GM18502 (cell line): ENCODE results near the gene USP5.

Experiments
- ATAC-seq: cut with Tn5 transposase; IDR thresholded peaks from one replicate; pipeline ENCODE4 v1.9.1; 2021; ENCODE audit warnings: mild to moderate bottlenecking; ENCODE audit not compliant: unreplicated experiment, poor library complexity

Gene USP5

GRCh38 chr12:6838854-6839253, 13.1 kb upstream of the USP5 start:
- ATAC-seq: no peak

GRCh38 chr12:6839482-6840201, 12.3 kb upstream of the USP5 start:
- ATAC-seq: peak; percentile 93

GRCh38 chr12:6840330-6840729, 11.6 kb upstream of the USP5 start:
- no peak for ATAC-seq

GRCh38 chr12:6840761-6841515, 11.0 kb upstream of the USP5 start, which contains the start of gene GNB3:
GNB3 (plus strand) TSS chr12:6840925; CDS start chr12:6841288, 363 bp downstream.
- no peak for ATAC-seq

GRCh38 chr12:6842075-6842474, 9.9 kb upstream of the USP5 start:
- ATAC-seq: no peak

- ATAC-seq: no peak
Observed at GRCh38 chr12:6843118-6843902, 8.6 kb upstream of the USP5 start.

GRCh38 chr12:6845395-6845794, 6.6 kb upstream of the USP5 start:
- no peak for ATAC-seq

- ATAC-seq: no peak
Observed at GRCh38 chr12:6846316-6846869, 5.6 kb upstream of the USP5 start.

- no peak for ATAC-seq
Observed at GRCh38 chr12:6847676-6848075, 4.3 kb upstream of the USP5 start.

GRCh38 chr12:6849427-6849826, 2.5 kb upstream of the USP5 start:
- no peak for ATAC-seq

- ATAC-seq: no peak
Observed at GRCh38 chr12:6849976-6850560, 1.9 kb upstream of the USP5 start.

- ATAC-seq: no peak
Observed at GRCh38 chr12:6850796-6851152, 1.2 kb upstream of the USP5 start.

GRCh38 chr12:6851153-6851920, 613 bp upstream of the USP5 start, which contains the start of gene CDCA3:
CDCA3 (minus strand) TSS chr12:6851286; CDS start chr12:6850952, 334 bp downstream.
- ATAC-seq: peak; percentile 54

- no peak for ATAC-seq
Observed at GRCh38 chr12:6852651-6853354, 853 bp downstream of the USP5 start.

GRCh38 chr12:6853626-6854025, 1.7 kb downstream of the USP5 start:
- ATAC-seq: no peak

GRCh38 chr12:6854036-6854435, 2.1 kb downstream of the USP5 start:
- no peak for ATAC-seq

- ATAC-seq: no peak
Observed at GRCh38 chr12:6855322-6855721, 3.4 kb downstream of the USP5 start.

- ATAC-seq: no peak
Observed at GRCh38 chr12:6858799-6859198, 6.8 kb downstream of the USP5 start.

GRCh38 chr12:6860116-6860515, 8.2 kb downstream of the USP5 start:
- ATAC-seq: no peak
